Colon (tissue), 2 donors: ENCODE data around the gene BMPR2.
"Not testable (repeated sequence)": the region's sequence is repeated elsewhere in the genome, so short reads cannot be mapped to it uniquely, and the experiment has no call there.

Source experiments
- FAIRE-seq: peaks from 2 replicates; lab custom pipeline; 2012; peaks lifted over from hg19 to GRCh38; lab: Jason Lieb, UNC
- donor health status: control.
- donor health status: control.

Gene BMPR2

DNA sequence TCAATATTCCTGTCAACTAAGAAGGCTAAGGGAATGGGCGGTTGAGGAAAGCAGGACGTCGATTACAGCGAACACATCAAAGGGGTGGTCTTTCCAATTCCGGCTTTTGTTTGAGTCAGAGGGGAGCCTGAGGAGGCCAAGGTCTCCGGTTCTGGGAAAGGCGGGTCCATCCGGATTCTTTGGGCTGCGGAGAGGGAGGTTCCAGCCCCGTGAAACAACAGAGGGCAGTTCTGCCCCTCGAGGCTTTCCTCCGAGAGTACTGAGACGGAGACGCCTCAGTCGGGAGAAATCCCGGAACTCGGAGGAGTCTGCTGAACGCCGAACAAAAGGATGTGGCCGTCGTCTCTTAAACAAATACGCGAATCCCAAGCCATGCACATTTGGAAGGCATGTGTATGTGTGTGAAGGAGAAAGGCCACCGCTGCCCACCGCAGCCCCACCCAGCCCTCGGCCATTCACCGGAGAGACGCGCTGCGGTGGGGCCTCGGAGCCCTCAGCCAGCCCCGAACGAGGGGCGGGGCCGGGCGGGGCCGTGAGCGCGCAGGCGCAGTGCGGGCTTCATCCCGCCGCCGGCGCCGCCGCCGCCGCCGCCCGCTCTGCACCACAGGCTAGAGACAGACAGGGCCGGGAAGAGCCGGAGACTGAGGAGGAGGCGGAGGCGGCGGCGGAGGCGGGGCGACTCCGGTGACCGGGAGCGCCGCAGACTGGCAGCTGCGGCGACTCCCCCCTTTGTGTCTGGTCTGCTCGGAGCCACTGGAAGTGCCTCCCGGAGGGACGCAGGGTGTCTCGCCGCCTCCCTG, at the start of gene BMPR2:
Gene BMPR2 (plus strand): TSS at position 719 of the 800 bp plus-strand sequence. CDS start 1,148 bp downstream, outside the sequence.
- no peak for FAIRE-seq

DNA sequence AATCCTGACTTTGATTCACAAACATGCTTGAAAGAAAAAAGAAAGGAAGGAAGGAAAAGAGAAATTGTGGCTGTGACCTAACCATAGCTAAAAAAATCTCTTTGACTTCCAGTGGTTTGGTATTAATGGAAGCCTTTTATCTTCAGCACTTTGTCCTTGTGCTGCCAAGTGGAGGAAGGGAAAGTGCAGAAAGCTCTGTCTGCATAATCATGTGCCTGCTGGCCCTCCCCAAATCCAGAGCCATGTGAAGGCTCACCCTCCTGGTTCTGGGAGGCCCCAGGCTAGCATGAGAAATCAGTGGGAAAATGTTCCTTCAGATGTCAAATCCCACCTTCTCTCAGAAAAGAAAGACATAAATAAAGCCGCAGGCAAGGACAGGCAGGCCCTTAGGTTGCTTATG, 48.3 kb upstream of the BMPR2 start:
- no peak for FAIRE-seq

DNA sequence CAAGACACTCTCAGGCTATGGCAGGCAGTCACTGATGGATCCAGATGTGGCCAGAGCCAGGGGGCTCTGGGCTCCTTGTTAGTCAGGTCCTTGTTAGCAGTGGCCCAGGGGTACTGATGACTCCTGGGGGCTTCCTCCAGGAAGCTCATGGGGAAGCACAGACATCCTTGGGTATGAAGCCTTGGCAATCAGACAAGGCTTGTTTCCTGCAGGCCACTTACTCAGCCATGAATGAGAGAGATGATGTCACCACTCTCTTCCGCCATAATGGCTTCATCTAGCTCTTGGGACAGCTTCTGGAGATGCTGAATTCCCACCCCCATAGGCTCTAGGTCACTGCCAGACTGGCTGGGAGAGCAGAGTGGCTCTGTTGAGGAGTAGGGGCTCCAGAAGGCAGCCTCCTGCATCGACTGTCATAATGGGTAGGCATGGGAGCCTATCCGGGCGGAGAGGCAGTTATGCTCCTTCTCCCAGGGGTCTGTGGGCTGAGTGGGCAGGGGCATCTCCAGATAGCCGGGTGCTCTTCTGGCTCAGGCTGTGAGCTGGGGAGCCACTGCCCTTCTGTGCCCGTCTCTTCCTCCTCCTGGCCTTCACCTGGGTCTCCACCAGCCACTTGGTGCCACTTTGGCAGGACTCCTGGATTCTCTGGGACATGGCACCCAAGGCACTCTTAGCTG, 40.2 kb upstream of the BMPR2 start:
- FAIRE-seq, result no peak

DNA sequence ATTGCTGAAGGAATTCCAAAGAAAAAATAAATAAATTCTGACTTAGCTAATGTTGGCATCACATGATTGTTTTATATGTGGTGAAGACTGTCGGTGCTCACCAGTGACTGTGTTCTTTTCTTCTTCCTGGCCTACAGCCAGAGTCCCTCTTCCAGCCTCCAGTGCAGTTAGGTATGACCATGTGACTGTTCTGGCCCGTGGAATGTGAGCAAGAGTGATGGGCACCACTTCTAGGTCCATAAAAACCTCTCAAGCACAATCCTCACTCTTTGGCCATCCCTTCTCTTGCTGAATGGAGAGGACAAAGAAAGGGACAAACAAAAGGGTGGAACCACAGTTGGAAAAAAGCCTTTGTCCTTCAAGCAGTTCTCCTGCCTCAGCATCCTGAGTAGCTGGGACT, 39.0 kb upstream of the BMPR2 start:
- no peak for FAIRE-seq

DNA sequence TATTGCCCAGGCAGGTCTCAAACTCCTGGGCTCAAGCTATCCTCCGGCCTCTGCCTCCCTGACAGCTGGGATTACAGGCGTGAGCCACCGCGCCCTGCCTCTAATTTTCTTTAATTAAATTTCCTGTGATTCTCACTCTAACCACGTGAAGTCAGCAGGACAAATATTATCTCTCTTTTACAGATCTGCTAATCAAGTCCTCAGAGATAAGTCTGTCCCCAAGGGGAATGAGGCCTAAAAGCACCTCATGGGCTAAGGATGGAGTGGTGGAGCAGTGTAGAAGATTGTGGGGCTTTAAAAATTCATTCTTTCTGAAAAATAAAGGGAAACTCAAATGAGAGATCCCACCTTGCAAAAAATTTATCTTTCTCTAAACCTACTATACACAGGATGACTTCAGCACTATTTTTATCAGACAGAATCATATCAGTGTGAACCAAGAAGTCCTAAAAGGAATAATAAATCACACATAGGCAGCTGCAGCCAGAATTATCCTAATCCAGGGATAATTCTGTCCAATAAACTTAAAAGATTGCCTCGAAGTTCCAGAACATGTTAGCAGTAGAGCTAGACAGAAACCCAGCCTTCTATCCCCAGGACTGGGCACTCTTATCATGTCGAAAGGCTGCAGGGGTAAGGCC, 38.3 kb upstream of the BMPR2 start:
- FAIRE-seq, result no peak

DNA sequence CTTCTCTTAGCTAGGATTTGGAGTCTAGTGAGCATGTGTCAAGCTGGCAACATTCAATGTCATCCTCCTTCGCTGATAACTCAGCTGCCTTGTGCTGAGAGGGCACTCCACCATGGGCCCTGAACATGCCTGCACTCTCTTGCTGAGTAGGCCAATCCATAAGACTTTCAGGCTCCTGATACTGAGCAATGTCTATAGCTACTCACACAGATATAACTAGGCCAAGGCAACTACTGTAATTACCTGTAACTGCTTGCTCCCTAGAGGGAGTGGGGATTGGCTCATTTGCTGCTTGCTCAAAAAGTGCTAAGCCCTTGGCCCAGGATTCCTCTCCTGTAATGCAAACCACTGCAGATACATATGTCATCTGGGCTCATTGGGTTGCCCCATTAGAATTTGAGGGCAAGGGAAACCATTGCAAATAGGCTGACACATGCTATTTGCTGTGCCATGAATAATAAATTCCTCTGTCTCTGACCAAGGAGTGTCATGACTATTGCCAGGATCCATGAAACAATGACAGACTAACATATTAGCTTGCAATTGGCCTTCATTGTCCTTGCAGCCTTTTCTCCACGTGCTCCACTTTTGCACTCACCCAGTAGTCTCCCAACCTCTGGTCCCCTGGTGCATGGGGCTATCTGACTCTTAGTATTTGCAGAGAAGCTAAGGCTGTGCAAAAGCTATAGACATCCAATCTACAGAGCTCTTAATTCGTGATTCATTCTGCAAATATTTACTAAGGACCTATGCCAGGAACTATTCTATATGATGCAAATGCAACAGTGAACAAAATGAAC, 36.9 kb upstream of the BMPR2 start:
- no peak for FAIRE-seq

DNA sequence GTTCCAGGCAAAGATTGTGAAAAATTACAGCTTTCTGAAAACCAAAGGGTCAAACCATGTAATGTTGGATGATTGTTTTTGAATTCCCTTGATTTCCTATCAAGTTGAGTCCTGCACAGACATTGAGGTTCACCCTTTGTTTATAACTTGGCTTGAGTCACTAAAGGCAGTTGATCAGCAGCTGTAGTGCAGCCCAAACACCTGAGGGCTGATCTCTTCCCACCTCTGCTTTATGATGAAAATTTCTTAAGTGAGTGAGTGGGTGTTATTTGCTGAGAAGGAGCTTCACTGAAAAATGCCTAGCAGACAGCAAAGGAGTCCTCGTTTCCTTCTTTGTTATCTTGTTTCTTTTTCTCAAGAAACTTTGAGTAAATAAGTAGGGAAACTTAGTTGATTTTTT, 31.9 kb upstream of the BMPR2 start:
- no peak for FAIRE-seq

DNA sequence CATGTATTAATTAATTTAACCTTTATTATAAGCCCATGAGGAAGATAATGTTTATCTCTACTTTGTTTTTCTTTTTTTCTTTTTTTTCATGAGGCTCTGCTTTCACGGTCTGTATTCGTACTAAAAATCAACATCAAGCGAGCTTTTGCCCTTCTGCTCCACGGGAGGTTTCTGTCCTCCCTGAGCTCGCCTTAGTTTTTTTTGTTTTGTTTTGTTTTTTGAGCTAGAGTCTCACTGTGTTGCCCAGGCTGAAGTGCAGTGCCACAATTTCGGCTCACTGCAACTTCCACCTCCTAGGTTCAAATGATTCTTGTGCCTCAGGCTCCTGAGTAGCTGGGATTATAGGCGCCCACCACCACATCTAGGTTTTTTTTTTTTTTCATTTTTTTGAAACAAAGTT, 29.9 kb upstream of the BMPR2 start:
- FAIRE-seq, result no peak

DNA sequence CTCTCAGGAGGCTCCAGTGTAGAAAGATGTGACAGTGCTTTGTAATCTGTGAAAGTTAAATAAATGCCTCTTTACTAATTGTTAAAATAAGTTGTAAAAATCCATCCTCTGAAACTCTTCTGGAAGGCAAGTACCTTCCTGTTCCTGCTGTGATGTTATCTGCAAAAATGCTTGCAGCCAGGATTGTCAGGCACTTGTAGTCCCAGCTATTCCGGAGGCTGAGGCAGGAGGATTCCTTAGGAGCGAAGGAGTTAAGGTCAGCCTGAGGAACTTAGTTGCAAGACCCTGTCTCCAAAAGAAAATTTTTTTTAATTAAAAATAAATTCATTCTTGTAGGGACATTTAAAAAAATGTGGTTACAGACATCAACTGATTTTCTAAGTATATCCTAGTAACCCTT, 22.7 kb upstream of the BMPR2 start:
- no peak for FAIRE-seq

DNA sequence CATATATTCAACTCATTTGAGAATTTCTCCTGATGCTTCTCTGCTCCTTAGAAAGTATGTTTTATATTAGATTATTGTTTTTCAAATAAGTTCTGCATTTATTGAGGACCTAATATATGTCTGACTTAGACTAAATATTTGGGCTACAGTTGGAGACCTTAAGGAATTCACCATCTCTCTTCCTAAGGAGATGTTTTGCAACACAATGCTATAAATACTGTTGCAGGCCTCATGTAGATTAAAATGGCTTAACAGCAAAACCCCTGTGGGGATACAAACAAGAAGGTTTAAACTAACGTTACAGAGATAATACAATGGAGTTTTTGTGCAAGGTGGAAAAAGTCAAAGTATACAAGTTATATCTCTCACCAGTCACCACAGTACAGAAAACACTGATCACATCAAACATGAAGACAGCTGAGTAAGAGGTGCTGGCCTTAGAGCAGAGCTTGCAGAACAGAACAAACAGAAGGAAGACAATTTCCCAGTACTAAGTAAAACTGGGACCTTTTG, 20.1 kb upstream of the BMPR2 start:
- FAIRE-seq, result no peak

DNA sequence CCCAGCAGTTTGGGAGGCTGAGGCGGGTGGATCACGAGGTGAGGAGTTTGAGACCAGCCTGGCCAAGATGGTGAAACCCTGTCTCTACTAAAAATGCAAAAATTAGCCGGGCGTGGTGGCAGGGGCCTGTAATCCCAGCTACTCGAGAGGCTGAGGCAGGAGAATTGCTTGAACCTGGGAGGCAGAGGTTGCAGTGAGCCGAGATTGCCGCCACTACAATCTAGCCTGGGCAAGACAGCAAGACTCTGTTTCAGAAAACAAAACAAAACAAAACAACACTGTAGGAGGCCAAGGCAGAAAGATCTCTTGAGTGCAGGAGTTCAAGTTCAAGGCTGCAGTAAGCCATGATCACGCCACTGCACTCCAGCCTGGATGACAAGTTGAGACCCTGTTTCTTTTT, 17.2 kb upstream of the BMPR2 start:
- FAIRE-seq, result not testable (repeated sequence)

DNA sequence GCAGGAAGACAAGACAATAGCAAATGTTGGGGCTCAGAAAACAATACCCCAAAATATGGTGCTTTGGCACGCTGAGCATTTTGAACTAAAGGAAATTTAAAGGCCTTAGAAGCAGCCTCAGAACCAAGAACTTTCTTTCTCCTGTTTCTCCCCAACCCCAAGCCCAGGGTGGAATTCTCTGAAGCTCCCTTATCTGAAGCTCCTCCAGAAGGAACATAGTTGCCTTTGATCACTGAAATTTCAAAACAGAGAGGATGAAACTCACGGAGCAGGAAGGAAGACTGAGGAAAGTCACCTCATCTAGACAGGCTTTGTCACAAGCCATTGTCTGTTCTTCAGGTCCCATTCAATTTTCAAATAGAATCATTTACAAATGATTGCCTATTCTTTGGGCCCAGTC, 15.5 kb upstream of the BMPR2 start:
- no peak for FAIRE-seq

DNA sequence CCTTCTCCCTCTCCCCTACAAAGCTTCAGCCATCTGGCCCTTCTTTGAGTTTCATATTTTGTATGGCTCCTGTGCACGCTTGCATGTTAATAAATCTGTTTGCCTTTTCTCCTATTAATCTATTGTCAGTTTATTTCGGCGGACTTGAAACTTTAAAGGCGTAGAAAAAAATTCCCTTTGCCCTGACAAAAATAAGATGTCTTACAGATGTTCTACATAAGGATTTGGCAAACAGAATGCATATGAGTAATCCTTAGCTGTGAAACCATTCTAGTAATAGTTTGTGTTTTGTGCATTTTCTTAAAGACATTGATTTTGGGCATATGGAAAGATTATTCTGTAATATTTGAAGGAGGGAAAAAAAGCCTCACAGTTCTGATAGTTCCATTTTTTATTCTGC, 15.0 kb upstream of the BMPR2 start:
- FAIRE-seq, result no peak

DNA sequence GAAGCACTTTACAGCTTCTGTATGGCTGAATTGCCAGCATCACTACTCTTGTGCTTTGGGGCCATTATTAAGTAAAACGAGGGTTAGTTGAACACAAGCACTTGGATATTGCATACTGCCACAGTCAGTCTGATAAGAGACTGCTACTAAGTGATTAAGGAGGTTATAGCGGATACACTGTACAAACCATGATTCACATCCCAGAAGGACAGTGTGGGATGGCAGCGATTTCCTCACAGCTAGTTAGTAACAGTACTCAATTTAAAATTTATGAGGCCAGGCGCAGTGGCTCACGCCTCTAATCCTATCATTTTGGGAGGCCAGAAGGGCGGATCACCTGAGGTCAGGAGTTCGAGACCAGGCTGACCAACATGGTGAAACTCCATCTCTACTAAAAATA, 2.6 kb upstream of the BMPR2 start:
- no peak for FAIRE-seq

DNA sequence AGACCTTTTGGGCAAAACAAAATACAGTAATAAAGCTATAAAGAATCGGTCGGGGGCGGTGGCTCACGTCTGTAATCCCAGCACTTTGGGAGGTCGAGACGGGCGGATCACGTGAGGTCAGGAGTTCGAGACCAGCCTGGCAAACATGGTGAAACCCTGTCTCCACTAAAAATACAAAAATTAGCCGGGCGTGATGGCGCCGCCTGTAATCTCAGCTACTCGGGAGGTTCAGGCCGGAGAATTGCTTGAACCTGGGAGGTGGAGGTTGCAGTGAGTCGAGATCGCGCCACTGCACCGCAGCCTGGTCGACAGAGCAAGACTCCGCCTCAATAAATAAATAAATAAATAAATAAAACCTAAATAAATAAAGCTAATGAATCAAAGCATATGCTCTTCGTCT, 1.7 kb upstream of the BMPR2 start:
- not testable (repeated sequence) for FAIRE-seq

DNA sequence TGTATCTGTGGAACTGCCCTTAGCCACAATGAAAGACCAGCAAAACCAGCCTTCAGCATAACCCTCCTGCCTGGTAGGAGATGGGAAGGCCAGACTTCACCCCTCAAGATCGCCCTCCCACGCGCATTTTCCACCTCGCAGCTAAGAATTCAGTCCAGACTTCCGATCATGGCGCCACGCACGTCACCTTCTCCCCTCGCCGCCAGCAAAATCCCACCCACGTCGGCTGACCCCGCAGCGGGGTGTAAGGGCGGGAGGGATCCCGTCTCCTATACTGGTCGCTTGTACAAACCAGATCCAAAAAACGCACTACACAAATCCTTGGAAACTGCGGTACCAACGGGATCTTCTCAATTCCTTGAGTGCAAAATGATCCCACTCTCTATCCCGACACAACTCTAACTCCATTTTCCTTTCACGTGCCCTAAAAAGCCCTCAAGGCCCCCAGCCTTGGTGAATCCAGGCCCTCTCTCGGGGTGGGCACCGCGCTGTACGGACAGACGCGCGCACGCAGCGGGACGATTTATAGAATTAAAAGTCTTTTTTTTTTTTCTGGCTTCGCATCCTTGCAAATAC, 1.0 kb upstream of the BMPR2 start:
- no peak for FAIRE-seq

DNA sequence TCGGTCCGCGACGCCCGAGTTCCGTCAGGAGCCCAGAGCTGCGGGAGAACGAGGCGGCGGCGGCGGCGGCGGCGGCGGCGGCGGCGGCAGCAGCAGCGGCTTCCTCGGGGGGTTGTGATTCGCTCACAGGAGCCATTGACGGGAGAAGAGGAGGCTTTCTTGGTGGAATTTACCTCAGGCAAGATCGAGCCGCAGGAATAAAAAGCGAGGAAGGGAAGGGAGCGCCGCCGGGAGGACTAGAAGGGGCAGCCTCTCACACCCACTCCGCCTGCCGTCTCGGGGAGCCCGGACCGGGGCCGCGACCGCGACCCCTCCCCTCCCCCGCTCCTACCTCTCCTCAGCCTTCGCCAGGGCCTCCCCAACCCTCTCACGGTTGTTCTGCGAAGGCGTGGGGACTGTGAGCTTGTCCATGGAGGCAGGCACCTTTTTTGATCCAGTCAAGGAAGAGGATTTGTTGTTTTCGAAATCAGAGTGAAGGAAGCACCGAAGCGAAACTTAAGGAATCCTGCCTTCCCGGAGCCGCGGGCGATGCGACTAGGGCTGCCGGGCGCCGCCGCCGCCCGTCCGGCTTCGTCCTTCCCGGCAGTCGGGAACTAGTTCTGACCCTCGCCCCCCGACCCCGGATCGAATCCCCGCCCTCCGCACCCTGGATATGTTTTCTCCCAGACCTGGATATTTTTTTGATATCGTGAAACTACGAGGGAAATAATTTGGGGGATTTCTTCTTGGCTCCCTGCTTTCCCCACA, 506 bp downstream of the BMPR2 start:
- FAIRE-seq, result no peak

DNA sequence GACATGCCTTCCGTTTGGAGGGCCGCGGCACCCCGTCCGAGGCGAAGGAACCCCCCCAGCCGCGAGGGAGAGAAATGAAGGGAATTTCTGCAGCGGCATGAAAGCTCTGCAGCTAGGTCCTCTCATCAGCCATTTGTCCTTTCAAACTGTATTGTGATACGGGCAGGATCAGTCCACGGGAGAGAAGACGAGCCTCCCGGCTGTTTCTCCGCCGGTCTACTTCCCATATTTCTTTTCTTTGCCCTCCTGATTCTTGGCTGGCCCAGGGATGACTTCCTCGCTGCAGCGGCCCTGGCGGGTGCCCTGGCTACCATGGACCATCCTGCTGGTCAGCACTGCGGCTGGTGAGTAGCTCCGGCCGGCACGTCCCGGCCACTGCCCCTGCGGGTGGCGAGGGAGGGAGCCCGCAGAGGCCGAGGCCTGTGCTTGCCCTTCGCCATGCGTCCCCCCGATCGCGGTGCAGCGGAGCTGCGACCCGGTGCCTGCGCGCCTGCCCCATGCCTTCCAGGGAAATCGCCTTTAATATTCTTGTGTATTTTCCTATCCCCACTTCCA, 1.2 kb downstream of the BMPR2 start:
- no peak for FAIRE-seq

DNA sequence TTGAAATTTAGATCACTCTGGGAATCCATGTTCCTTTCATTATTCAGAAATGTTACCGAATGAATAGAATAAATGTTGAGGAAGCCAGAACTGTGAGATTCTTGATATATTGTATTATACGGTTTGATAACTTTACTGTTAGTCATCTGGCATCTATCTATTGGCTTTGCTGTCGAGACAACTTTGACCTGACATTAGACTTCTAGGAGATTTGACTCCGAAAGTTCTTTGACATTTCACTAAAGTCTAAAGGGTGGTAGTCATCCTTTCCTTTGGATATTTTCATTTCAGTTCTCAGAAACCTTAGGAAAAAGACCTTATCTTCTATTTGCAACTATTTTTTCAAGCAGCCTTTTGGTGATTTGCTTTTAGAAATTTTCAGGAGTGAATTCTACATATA, 1.9 kb downstream of the BMPR2 start:
- FAIRE-seq, result no peak

DNA sequence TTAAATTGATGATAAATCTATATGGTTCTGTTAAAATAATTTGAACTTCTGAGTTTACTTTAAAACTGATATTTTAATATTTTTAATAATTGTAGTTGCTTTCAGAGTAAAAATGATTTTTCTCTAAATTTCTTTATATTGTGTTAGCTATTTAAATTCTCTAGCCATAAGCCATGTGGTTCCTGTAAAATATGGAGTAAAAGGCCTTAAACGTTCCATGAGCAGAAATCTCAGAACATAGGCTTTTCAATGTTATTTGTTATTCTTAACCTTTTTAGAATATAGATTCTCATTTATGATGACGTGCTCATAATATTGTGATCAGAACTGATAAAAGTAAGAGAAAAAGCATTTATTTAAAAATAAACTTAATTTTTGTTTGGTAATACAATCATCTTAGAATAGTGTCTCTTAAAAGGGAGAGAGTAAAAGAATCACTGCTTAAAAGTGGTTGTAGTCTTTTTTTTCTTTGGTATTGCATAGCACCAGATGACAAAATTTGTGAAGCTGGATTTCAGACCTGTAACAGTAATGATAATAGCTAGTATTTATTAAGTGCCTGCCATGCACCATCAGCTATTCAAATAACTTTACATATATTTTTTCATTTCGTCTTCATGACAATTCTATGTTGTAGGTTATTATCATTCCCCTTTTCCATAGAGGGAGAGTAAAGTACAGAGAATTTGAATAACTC, 2.7 kb downstream of the BMPR2 start:
- no peak for FAIRE-seq
